Skeletal muscle satellite cell (primary cell): ENCODE results near the gene SH3RF1.
A peak's percentile ranks its signal among the peaks of the same experiment; 100 is the strongest.

Experiments used
- H3K27me3 ChIP-seq: 2 replicates; pipeline ENCODE4 v1.7.0; 2013; ENCODE audit warnings: low read length; ENCODE audit not compliant: control insufficient read depth, insufficient read depth
- H3K36me3 ChIP-seq: 2 replicates; pipeline ENCODE4 v1.7.0; 2013; ENCODE audit warnings: mild to moderate bottlenecking, control low read depth, low read length; ENCODE audit not compliant: insufficient read depth
- H3K4me1 ChIP-seq: 2 replicates; pipeline ENCODE4 v1.7.0; 2013; ENCODE audit warnings: low read length; ENCODE audit not compliant: control insufficient read depth, insufficient read depth
- H3K4me2 ChIP-seq: 2 replicates; pipeline ENCODE4 v1.7.0; 2013; ENCODE audit warnings: mild to moderate bottlenecking, low read length
- H3K4me3 ChIP-seq: 2 replicates; pipeline ENCODE4 v1.7.0; 2013; ENCODE audit warnings: low read length
- H3K9ac ChIP-seq: 2 replicates; pipeline ENCODE4 v1.7.0; 2013; ENCODE audit warnings: mild to moderate bottlenecking, low read depth, low read length, moderate library complexity
- H3K9me3 ChIP-seq: replicated peaks from 2 replicates; pipeline ENCODE4 v1.7.0; 2013; ENCODE audit warnings: mild to moderate bottlenecking, control low read depth, low read length

Gene SH3RF1

DNA sequence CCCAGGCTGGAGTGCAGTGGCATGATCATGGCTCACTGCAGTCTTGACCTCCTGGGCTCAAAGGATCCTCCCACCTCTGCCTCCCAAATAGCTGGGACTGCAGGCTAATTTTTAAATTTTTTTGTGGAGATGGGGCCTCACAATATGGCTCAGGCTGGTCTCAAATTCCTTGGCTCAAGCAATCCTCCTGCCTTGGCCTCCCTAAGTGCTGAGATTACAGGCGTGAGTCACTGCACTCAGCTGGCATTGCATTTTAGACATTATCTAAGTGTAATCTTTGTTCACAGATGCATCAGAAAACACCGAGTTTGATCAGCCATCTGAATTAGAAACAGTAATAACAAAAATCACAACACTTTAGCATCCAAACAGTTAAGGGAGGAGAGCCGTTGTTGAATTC lies 207.3 kb downstream of the SH3RF1 start:
- Histone ChIP-seq H3K4me3 (no peak overlapping the region), H3K9ac (no peak overlapping the region), H3K4me2 (no peak overlapping the region), H3K4me1 (peaks cover 27% of the 10 kb centered on the region), H3K9me3 (no peaks in the 10 kb centered on the region), H3K27me3 (no peaks in the 10 kb centered on the region), H3K36me3 (no peaks in the 10 kb centered on the region)

DNA sequence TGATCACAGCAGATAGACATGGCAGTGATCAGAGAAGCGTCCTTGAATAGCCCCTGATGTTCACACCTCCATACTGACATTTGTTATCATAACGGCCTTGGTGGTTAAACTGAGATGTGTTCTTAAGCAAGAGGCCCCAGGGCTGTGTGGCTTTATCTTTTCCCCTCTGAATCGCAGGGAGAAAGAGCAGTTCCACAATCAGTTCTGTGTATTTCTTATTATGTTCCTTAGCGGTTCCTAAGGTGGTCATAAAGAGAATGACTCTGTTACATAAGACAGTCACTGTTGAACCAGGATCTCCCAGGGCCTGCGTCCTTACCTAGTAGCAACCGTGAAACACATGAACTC lies 207.9 kb downstream of the SH3RF1 start:
- H3K4me3 ChIP-seq = peak overlapping the region; percentile 19

GRCh38 chr4:169061386-169061785 lies 209.4 kb downstream of the SH3RF1 start:
- no peak overlapping the region for H3K9ac ChIP-seq

More for the DNA sequence above, 207.9 kb downstream of the SH3RF1 start:
- peak overlapping the region; percentile 14 for H3K9ac ChIP-seq
- no peaks in the 10 kb centered on the region for H3K36me3 ChIP-seq
- H3K4me1 ChIP-seq = peaks cover 27% of the 10 kb centered on the region
- peak overlapping the region; percentile 50 for H3K4me2 ChIP-seq
- no peaks in the 10 kb centered on the region for H3K27me3 ChIP-seq
- H3K9me3 ChIP-seq = no peaks in the 10 kb centered on the region

GRCh38 chr4:169060391-169061091 lies 210.2 kb downstream of the SH3RF1 start:
- H3K27me3 ChIP-seq = no peaks in the 10 kb centered on the region
- no peaks in the 10 kb centered on the region for H3K36me3 ChIP-seq
- peak overlapping the region; percentile 32 for H3K9ac ChIP-seq
- peak overlapping the region; percentile 57 for H3K4me2 ChIP-seq
- H3K4me1 ChIP-seq = peaks cover 27% of the 10 kb centered on the region
- H3K9me3 ChIP-seq = no peaks in the 10 kb centered on the region
- no peak overlapping the region for H3K4me3 ChIP-seq

More at GRCh38 chr4:169061386-169061785, 209.4 kb downstream of the SH3RF1 start:
- Histone ChIP-seq H3K36me3 (no peaks in the 10 kb centered on the region), H3K4me3 (no peak overlapping the region), H3K27me3 (no peaks in the 10 kb centered on the region), H3K4me2 (no peak overlapping the region), H3K9me3 (no peaks in the 10 kb centered on the region), H3K4me1 (peaks cover 27% of the 10 kb centered on the region)

- peak overlapping the region; percentile 32 for H3K9ac ChIP-seq
Measured at GRCh38 chr4:169059306-169060211, 211.2 kb downstream of the SH3RF1 start.

GRCh38 chr4:169058312-169058711 lies 212.4 kb downstream of the SH3RF1 start:
- H3K4me2 ChIP-seq = no peak overlapping the region
- no peak overlapping the region for H3K9ac ChIP-seq
- no peaks in the 10 kb centered on the region for H3K36me3 ChIP-seq
- peaks cover 27% of the 10 kb centered on the region for H3K4me1 ChIP-seq
- no peaks in the 10 kb centered on the region for H3K27me3 ChIP-seq
- H3K4me3 ChIP-seq = no peak overlapping the region
- no peaks in the 10 kb centered on the region for H3K9me3 ChIP-seq

More at GRCh38 chr4:169059306-169060211, 211.2 kb downstream of the SH3RF1 start:
- Histone ChIP-seq H3K27me3 (no peaks in the 10 kb centered on the region), H3K36me3 (no peaks in the 10 kb centered on the region), H3K9me3 (no peaks in the 10 kb centered on the region), H3K4me3 (peak overlapping the region; percentile 36), H3K4me1 (peaks cover 27% of the 10 kb centered on the region), H3K4me2 (peak overlapping the region; percentile 57)

DNA sequence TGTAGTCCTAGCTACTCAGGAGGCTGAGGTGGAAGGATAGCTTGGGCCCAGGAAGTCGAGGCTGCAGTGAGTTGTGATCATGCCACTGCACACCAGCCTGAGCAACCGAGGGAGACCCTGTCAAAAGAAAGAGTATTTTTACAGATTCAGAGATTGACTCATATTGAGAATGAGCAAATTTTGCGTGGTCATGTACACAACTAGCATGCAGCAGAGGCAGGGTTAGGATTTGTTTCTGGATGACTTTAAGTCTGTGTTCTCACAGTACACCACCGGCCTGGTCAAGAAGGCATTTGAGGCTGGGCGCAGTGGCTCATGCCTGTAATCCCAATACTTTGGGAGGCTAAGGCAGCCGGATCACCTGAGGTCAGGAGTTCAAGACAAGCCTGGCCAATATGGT lies 215.9 kb downstream of the SH3RF1 start:
- peaks cover 8% of the 10 kb centered on the region for H3K4me1 ChIP-seq
- no peaks in the 10 kb centered on the region for H3K9me3 ChIP-seq
- no peaks in the 10 kb centered on the region for H3K36me3 ChIP-seq
- H3K4me2 ChIP-seq = no peak overlapping the region
- no peak overlapping the region for H3K9ac ChIP-seq
- no peaks in the 10 kb centered on the region for H3K27me3 ChIP-seq
- no peak overlapping the region for H3K4me3 ChIP-seq

GRCh38 chr4:169052594-169052945 lies 218.2 kb downstream of the SH3RF1 start:
- no peaks in the 10 kb centered on the region for H3K4me1 ChIP-seq
- no peaks in the 10 kb centered on the region for H3K36me3 ChIP-seq
- H3K9me3 ChIP-seq = no peaks in the 10 kb centered on the region
- no peak overlapping the region for H3K9ac ChIP-seq
- no peak overlapping the region for H3K4me3 ChIP-seq
- H3K4me2 ChIP-seq = no peak overlapping the region
- H3K27me3 ChIP-seq = no peaks in the 10 kb centered on the region

DNA sequence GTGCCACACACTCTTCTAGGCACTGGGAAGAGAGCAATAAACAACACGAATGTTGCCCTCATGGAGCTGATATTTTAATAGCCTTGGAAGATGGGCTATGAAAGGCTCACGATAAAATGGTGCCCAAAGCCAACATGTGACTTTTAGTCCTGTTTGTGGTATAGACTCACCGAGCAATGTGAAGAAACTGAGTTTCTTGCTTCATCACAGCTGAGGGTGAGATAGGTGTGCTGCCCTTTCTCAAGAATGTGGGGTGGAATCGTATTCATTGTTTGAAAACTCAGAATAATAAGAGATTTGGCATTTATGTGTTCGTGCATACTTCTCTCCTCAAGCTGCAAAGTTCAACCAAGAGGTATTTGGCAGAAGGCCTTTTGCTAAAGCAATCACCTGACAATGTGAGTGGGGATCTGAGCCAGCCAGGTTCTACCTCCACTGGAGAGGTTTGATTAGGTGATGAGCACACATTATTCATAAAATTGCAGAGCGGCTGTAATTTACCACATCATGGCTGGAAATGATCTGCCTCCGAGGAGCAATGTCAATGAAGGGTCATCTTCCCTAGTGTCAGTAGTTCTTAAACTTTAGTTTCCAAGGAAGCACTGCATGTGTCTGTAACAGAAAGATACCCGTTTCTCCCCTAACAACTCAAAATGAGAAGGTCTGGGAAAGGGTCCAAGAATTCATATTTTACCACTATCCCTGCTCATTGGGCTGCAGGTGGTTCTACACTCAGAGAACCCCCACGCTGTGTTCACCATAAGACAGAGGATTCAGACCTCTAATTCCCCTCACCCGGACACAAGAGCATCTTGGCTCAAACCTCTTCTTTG lies 218.8 kb downstream of the SH3RF1 start:
- Histone ChIP-seq H3K27me3 (no peaks in the 10 kb centered on the region), H3K9me3 (no peaks in the 10 kb centered on the region), H3K4me3 (no peak overlapping the region), H3K4me2 (no peak overlapping the region), H3K9ac (no peak overlapping the region), H3K4me1 (no peaks in the 10 kb centered on the region), H3K36me3 (no peaks in the 10 kb centered on the region)

DNA sequence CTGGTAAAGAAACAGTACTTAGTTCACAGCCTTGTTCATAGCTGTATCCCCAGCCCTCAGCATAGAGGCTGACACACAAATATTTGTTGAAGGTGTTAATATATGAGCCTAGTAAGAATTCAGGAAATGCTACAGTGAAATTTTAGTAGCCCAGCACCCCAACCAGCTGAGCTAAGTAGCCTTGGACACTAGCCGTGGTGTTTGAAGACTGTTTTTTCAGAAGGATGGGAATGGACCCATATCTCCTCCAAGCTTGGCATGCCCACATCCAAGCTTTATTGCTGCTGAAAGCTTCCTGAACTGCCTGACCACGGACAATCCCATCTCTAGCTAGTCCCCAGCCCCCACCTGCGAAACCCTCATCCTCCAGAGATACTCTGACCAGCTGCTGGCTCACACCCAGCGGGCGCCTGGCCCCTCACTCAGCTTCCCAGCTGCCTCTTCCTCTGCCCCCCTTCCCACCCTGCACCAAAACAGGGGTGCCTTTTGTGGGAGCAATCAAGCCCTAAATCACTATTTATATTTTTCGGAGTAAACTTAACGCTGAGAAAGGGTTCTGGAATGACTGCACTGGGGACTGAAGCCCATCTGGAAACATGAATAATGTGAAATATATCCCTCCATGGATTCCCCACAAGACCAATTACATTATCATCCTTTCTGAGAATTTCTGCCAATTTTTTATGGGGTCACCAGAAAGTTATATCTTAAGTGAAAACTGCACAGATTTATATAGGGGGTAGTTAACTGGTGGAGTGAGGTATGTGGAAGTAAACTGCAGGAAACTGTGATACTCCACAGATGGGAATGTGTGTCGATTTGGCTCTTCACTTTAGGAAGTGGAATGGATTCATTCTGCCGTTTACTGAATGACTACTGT lies 219.6 kb downstream of the SH3RF1 start:
- Histone ChIP-seq H3K9me3 (no peaks in the 10 kb centered on the region), H3K4me1 (no peaks in the 10 kb centered on the region), H3K4me3 (no peak overlapping the region), H3K9ac (no peak overlapping the region), H3K36me3 (no peaks in the 10 kb centered on the region), H3K27me3 (no peaks in the 10 kb centered on the region), H3K4me2 (no peak overlapping the region)
